ENCODE measurements around the gene AOC2. TPM values are rescaled to one million over a fixed set of nuclear protein-coding genes. Genes with fewer than 3 reads are reported as not detected.
"Not testable (repeated sequence)": the region's sequence is repeated elsewhere in the genome, so short reads cannot be mapped to it uniquely, and the experiment has no call there.

Gene AOC2
- total RNA-seq, 2 donors from 2014 or later, result 0.32 to 1.1 TPM

DNA sequence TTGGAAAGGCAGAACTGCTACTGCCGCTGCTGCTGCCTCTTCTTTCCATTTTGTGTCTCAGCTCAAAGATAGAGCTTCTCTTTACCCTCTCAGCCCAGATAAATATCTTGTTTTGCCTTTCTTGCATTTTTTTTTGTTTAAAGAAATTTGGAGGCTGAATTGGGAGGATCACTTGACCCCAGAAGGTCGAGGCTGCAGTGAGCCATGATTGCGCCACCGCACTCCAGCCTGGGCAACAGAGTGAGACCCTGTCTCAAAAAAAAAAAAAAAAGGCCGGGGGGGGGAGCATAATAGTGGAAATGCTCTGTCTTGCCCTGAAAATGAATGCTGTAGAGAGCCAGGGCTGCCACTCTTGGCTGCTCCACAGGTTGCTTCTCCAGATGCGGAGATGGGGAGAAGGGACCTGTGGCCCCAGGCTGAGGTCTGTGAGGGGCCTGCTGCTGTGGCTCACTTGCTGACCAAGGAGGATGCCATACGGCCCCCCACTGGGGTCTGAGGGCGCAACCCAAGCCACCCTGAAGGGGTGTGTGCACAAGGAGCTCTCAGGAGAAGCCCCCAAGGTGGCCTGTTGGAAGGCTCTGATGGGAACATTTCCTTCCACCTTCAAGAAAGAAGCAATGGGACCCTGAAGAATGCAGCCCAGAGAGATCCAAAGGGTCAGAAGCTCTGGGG lies 34.7 kb downstream of the AOC2 start:
- Histone ChIP-seq H3K4me1 (no peaks in the 10 kb centered on the region), H3K36me3 (no peaks in the 10 kb centered on the region), H3K27ac (no peak overlapping the region), H3K9me3 (no peaks in the 10 kb centered on the region), H3K27me3 (no peaks in the 10 kb centered on the region), H3K9ac (ENCODE audit: low read depth in 2 of 2, low read length in 2 of 2) (no peak overlapping the region), H3K4me3 (no peak overlapping the region)
- intact Hi-C loops (cut with DNase I), result no loop called here
- no peak for DNase-seq
- TF ChIP-seq, protein P1, sequence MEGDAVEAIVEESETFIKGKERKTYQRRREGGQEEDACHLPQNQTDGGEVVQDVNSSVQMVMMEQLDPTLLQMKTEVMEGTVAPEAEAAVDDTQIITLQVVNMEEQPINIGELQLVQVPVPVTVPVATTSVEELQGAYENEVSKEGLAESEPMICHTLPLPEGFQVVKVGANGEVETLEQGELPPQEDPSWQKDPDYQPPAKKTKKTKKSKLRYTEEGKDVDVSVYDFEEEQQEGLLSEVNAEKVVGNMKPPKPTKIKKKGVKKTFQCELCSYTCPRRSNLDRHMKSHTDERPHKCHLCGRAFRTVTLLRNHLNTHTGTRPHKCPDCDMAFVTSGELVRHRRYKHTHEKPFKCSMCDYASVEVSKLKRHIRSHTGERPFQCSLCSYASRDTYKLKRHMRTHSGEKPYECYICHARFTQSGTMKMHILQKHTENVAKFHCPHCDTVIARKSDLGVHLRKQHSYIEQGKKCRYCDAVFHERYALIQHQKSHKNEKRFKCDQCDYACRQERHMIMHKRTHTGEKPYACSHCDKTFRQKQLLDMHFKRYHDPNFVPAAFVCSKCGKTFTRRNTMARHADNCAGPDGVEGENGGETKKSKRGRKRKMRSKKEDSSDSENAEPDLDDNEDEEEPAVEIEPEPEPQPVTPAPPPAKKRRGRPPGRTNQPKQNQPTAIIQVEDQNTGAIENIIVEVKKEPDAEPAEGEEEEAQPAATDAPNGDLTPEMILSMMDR (IDR thresholded peaks at IDR 0.05), result no peak

DNA sequence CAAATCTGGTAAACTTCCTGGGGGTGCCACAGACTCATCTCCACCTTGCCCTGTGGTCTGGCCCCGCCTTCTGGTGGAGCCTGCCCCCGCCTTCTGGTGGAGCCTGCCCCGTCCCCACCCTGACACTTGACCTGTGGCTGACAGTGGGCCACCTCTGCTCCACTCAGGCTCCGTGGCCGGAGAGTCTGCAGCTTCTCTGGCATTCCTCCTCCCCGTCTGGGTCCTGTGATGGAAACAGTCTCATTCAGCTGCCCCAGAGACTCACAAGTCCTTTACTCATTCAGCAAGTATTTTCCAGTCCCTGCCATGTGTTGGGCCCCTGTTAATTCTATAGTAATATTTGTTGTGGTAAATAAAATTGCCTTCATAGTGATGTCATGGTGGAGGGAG lies 35.2 kb downstream of the AOC2 start:
- H3K4me3 ChIP-seq, result no peak overlapping the region
- H3K27ac ChIP-seq, result no peak overlapping the region

DNA sequence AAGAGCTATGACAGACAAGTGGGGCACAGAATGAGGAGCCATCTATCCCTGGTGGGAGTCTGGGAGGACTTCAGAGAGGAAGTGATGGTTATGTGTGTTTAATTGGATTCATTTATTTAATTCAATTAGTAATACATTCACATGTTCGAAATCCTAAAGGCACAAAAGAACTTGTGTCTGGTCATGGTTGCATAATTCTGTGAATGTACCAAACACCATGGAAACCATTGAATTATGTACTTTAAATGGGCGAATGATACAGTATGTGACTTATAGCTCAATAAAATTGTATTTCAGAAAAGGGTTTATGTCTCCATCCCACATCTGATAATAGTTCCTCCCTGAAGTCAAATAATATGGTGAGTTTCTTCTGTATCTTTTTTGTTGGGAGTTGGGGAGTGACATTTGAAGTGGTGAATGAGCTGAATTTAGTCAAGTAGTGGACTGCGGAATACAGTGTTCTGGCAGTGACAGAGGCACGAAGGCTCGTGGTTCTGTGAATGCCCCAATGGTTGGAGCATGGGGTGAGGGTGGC lies 36.5 kb downstream of the AOC2 start:
- intact Hi-C loops (cut with DNase I), result no loop called here
- H3K27me3 ChIP-seq, result no peaks in the 10 kb centered on the region
- H3K27ac ChIP-seq, result no peak overlapping the region
- H3K4me1 ChIP-seq, result no peaks in the 10 kb centered on the region
- no peaks in the 10 kb centered on the region for H3K9me3 ChIP-seq
- DNase-seq, result no peak
- TF ChIP-seq, protein P1 (IDR thresholded peaks at IDR 0.05), result no peak
- H3K9ac ChIP-seq (ENCODE audit: low read depth in 2 of 2, low read length in 2 of 2), result no peak overlapping the region
- no peak overlapping the region for H3K4me3 ChIP-seq
- no peaks in the 10 kb centered on the region for H3K36me3 ChIP-seq

More for the DNA sequence above, 35.2 kb downstream of the AOC2 start:
- Histone ChIP-seq H3K36me3 (no peaks in the 10 kb centered on the region), H3K4me1 (no peaks in the 10 kb centered on the region), H3K9ac (ENCODE audit: low read depth in 2 of 2, low read length in 2 of 2) (no peak overlapping the region), H3K27me3 (no peaks in the 10 kb centered on the region), H3K9me3 (no peaks in the 10 kb centered on the region)
- TF ChIP-seq, protein P1 (IDR thresholded peaks at IDR 0.05), result no peak
- no peak for DNase-seq
- intact Hi-C loops (cut with DNase I), result no loop called here

- H3K4me3 ChIP-seq; H3K4me1 ChIP-seq; H3K36me3 ChIP-seq; H3K27me3 ChIP-seq; H3K27ac ChIP-seq; H3K9ac ChIP-seq (ENCODE audit: low read depth in 2 of 2, low read length in 2 of 2); intact Hi-C loops (cut with DNase I); DNase-seq; H3K9me3 ChIP-seq: not testable (repeated sequence)
Measured at GRCh38 chr17:42881706-42882105, 37.3 kb downstream of the AOC2 start.

GRCh38 chr17:42882166-42882565 lies 37.8 kb downstream of the AOC2 start:
- Histone ChIP-seq H3K9ac (ENCODE audit: low read depth in 2 of 2, low read length in 2 of 2) (no peak overlapping the region), H3K27me3 (no peaks in the 10 kb centered on the region), H3K9me3 (no peaks in the 10 kb centered on the region), H3K4me3 (no peak overlapping the region), H3K4me1 (no peaks in the 10 kb centered on the region), H3K27ac (no peak overlapping the region), H3K36me3 (no peaks in the 10 kb centered on the region)
- TF ChIP-seq, protein P1 (IDR thresholded peaks at IDR 0.05), result no peak
- intact Hi-C loops (cut with DNase I), result no loop called here
- DNase-seq, result no peak

DNA sequence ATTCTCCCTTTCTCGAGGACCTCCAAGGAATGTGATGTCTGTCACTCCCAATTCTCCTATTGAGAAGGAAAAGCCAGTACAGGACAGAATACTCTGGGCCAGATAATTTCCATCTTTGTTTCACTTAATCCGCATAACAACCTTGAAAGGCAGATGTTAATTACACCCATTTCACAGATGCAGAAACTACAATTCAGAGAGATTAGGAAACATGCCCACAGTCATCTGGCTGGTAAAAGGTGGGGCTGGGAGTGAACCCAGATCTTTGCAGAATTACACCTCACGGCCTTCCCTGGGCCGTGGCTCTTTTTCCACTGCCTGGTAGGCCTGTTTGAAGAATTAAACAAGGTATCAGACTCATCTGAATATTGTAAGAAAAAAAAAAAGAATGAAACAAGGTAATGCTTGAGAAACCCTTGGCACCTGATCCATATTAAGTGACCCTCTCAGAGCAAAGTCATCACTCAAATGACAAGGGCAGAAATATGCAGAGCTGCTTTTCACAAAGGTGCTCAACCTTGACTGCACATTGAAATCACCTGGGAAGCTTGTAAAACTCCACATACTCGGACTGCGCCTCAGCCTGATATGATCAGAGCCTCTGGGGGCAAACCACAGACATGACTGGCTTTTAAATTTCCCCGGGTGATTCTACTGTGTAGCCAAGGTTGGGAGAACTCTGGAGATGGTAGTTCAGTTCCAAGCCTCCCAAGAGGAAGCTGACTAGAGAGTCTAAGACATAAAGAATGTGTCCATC lies 39.6 kb downstream of the AOC2 start:
- no peak overlapping the region for H3K27ac ChIP-seq
- H3K4me1 ChIP-seq, result no peaks in the 10 kb centered on the region
- no peaks in the 10 kb centered on the region for H3K27me3 ChIP-seq
- H3K9me3 ChIP-seq, result no peaks in the 10 kb centered on the region
- no peak for DNase-seq
- H3K4me3 ChIP-seq, result no peak overlapping the region
- H3K36me3 ChIP-seq, result no peaks in the 10 kb centered on the region
- TF ChIP-seq, protein P1 (IDR thresholded peaks at IDR 0.05), result no peak
- intact Hi-C loops (cut with DNase I), result no loop called here
- no peak overlapping the region for H3K9ac ChIP-seq (ENCODE audit: low read depth in 2 of 2, low read length in 2 of 2)

DNA sequence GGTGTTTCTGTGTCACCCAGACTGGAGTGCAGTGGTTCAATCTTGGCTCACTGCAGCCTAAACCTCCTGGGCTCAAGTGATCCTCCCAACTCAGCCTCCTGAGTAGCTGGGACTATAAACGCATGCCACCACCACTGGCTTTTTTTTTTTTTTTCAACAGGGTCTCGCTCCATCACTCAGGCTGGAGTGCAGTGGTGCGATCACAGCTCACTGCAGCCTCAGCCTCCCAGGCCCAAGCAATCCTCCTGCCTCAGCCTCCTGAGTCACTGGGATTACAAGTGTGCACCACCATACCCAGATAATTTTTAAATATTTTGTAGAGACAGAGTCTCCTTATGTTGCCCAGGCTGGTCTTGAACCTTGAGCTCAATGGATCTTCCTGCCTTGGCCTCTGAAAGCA lies 41.4 kb downstream of the AOC2 start:
- DNase-seq; H3K4me3 ChIP-seq; H3K9me3 ChIP-seq; H3K36me3 ChIP-seq; H3K27ac ChIP-seq; H3K9ac ChIP-seq (ENCODE audit: low read depth in 2 of 2, low read length in 2 of 2); H3K27me3 ChIP-seq; H3K4me1 ChIP-seq; intact Hi-C loops (cut with DNase I): not testable (repeated sequence)
